ENCODE data around the gene ABR.

GRCh38 chr17:962670-963069 is 217.1 kb downstream of the ABR start:
- no peak for TF ChIP-seq EZH2phosphoT487 (IDR thresholded peaks at IDR 0.05)
- TF ChIP-seq CTCF (IDR thresholded peaks at IDR 0.05), result no peak
- TF ChIP-seq EZH2 (IDR thresholded peaks at IDR 0.05), result no peak
